Measurements from ENCODE around the gene IQSEC3.

GRCh38 chr12:118591-118990 lies 52.0 kb downstream of the IQSEC3 start:
- no peak for TF ChIP-seq TAF1 (CRISPR knock-in tag; IDR thresholded peaks at IDR 0.05)
- TF ChIP-seq EED (CRISPR knock-in tag; IDR thresholded peaks at IDR 0.05) = no peak
- no peak for TF ChIP-seq ETV5 (CRISPR knock-in tag; IDR thresholded peaks at IDR 0.05; ENCODE audit: borderline replicate concordance)
